ENCODE data around the gene SIPA1L3. TPM values are rescaled to one million over a fixed set of nuclear protein-coding genes. Genes with fewer than 3 reads are reported as not detected.
A peak's percentile ranks its signal among the peaks of the same experiment; 100 is the strongest.

SIPA1L3 gene
- total RNA-seq, 1 donor from 2014 or later = 17.0 TPM

GRCh38 chr19:38183251-38183897 is 276.4 kb downstream of the SIPA1L3 start:
- peak; percentile 73 for DNase-seq (ENCODE audit: low read depth)

GRCh38 chr19:38184815-38185214 is 277.8 kb downstream of the SIPA1L3 start:
- no peak for DNase-seq (ENCODE audit: low read depth)

GRCh38 chr19:38185562-38185961 is 278.6 kb downstream of the SIPA1L3 start:
- DNase-seq (ENCODE audit: low read depth) = no peak

GRCh38 chr19:38190061-38190460 is 283.1 kb downstream of the SIPA1L3 start:
- peak; percentile 22 for DNase-seq (ENCODE audit: low read depth)

GRCh38 chr19:38190793-38191192 is 283.8 kb downstream of the SIPA1L3 start:
- DNase-seq (ENCODE audit: low read depth) = no peak

- no peak for DNase-seq (ENCODE audit: low read depth)
These were observed 284.7 kb downstream of the SIPA1L3 start for GRCh38 chr19:38191747-38192146.

GRCh38 chr19:38193445-38193844 is 286.4 kb downstream of the SIPA1L3 start:
- DNase-seq (ENCODE audit: low read depth) = no peak

- no peak for DNase-seq (ENCODE audit: low read depth)
These were observed 287.2 kb downstream of the SIPA1L3 start for GRCh38 chr19:38194061-38194701.

GRCh38 chr19:38195237-38195636 is 288.2 kb downstream of the SIPA1L3 start:
- no peak for DNase-seq (ENCODE audit: low read depth)

- DNase-seq (ENCODE audit: low read depth) = no peak
These were observed 289.3 kb downstream of the SIPA1L3 start for GRCh38 chr19:38196245-38196837.

- no peak for DNase-seq (ENCODE audit: low read depth)
These were observed 290.1 kb downstream of the SIPA1L3 start for GRCh38 chr19:38196948-38197656.

- DNase-seq (ENCODE audit: low read depth) = no peak
These were observed 291.1 kb downstream of the SIPA1L3 start for GRCh38 chr19:38197937-38198704.

- no peak for DNase-seq (ENCODE audit: low read depth)
These were observed 292.3 kb downstream of the SIPA1L3 start for GRCh38 chr19:38199340-38199739.

- no peak for DNase-seq (ENCODE audit: low read depth)
These were observed 294.7 kb downstream of the SIPA1L3 start for GRCh38 chr19:38201731-38202130.

- DNase-seq (ENCODE audit: low read depth) = no peak
These were observed 295.5 kb downstream of the SIPA1L3 start for GRCh38 chr19:38202504-38202903.

- DNase-seq (ENCODE audit: low read depth) = no peak
These were observed 296.2 kb downstream of the SIPA1L3 start for GRCh38 chr19:38203197-38203596.

GRCh38 chr19:38204096-38204495 is 297.1 kb downstream of the SIPA1L3 start:
- DNase-seq (ENCODE audit: low read depth) = no peak

GRCh38 chr19:38204728-38205127 is 297.7 kb downstream of the SIPA1L3 start:
- no peak for DNase-seq (ENCODE audit: low read depth)

- DNase-seq (ENCODE audit: low read depth) = no peak
These were observed 299.2 kb downstream of the SIPA1L3 start for GRCh38 chr19:38206006-38206745.

- no peak for DNase-seq (ENCODE audit: low read depth)
These were observed 299.9 kb downstream of the SIPA1L3 start for GRCh38 chr19:38206928-38207327.

GRCh38 chr19:38207543-38207942 is 300.5 kb downstream of the SIPA1L3 start:
- DNase-seq (ENCODE audit: low read depth) = no peak
